Measurements from ENCODE around the gene MEDAG.
"Not testable (repeated sequence)": the region's sequence is repeated elsewhere in the genome, so short reads cannot be mapped to it uniquely, and the experiment has no call there.

MEDAG gene

GRCh38 chr13:30907121-30907861, 1.2 kb downstream of the MEDAG start:
- ATAC-seq (no peak), DNase-seq (no peak)

- no peak for DNase-seq
- no peak for ATAC-seq
Observed at GRCh38 chr13:30908416-30908980, 2.4 kb downstream of the MEDAG start.

- ATAC-seq (no peak), DNase-seq (no peak)
Observed at GRCh38 chr13:30910676-30911075, 4.6 kb downstream of the MEDAG start.

DNA sequence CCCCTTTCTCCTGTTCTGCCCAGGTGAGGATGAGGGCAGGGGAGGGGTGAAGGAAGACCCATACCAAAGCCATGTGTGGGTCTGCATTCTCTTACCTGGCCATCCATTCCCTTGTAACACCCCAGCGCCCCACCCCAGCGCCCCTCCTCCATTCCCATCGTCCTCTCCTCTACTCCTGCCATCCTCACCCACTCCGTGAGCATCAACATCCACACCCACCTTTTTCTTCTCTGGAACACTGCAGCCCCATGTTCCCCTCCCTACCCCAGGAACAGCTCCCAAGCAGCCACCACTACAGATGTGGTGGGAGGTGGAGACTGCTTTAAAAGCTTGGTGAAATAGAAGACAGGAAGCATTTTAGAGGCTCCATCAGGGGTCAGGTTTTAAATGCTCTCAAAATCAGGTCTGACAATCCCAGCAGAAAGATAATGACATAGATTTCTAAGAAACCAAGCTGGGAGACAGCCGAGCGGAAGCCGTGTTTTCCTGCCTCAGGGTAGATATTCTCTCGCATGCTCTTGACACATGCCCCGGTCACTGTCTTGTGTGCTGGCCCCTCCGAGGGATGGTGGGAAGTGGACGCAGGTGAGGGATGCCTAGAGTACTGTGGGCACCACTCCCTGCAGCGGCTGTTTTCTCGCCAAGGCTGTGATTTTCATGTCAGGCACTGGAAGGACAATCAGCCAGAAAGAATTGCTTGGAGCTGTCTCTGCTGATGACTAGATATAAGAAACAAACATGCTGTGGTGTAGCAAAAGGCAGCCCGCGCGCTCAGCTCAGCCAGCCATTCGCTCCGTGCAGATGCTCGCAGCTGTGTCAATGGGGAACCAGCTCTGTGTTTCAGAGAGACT, 9.8 kb downstream of the MEDAG start:
- DNase-seq: no peak
- no peak for ATAC-seq

GRCh38 chr13:30916991-30917390, 10.9 kb downstream of the MEDAG start:
- ATAC-seq (no peak), DNase-seq (no peak)

DNA sequence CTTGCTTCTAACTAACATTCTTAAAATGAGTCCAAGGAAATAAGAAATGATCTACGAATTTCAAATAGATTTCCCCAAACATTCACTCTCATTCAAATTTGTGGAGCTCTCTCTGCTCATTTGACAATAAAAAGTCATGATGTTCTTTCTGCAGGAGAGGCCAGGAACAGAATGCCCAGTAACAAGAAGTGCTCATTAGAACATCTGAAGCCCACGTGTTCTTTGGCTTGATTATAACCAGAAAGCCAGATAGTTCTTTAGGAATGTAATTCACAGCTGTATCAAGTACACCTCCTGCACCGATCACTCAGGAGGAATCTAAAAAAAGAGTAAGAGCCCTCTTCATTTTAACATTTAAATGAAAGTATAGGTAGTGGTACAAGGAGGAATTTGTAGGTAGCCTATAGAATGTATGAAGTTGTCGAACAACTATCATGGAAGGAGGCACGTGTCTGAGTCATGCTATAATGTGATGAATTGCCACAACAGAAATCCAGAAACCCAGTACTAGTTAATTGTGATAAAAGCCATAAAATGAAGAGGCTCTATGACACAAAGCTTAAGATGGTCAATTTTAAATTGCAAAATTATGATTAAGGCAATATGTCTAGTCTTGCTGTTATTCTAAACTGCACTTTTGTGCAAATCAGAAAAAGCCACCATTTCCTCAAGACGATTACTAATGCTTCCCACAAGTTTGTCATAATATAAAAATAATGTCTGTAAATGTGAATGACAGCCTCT, 12.8 kb downstream of the MEDAG start:
- ATAC-seq: no peak
- no peak for DNase-seq

- DNase-seq (no peak), ATAC-seq (no peak)
Observed at GRCh38 chr13:30920162-30920909, 14.3 kb downstream of the MEDAG start.

DNA sequence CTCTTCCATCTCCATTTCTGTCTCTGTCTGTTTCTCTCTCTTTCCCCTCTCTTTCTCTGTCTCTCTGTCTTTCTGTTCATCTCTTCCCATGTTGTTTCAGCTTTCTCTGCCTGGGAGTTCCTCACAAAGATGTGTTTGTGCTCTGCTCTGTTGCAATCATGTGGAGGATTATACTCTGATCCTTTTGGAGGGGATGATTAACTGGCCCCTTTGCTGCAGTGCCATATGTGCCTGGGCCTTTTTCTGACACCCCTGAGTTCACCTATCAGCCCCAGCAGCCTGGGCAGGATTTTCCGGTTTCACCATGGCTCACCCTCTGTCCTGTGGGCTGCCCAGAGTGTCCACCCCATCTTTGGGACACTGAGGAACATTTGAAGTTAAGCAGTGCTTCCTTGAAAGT, 17.3 kb downstream of the MEDAG start:
- ATAC-seq (no peak), DNase-seq (no peak)

- ATAC-seq (no peak), DNase-seq (no peak)
Observed at GRCh38 chr13:30924721-30925120, 18.6 kb downstream of the MEDAG start.

DNA sequence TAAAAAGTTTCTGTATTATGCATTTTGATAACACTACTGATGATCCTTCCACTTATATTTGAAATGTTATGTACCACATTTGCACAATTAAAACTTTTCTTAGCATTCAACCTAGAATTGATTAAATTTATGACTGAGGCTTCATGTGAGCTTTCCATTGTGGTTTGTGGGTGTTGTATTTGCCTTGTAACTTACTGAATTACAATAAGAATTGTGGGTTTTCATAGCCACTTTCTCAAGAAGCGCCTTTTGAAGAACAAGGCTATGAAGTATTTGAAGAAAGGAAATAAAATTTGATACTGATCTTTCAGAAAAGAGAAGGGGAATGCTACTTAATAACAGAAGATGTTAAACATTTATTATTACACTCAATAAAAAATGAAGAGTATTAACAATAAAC, 19.4 kb downstream of the MEDAG start:
- ATAC-seq (peak; percentile 66), DNase-seq (no peak)

DNA sequence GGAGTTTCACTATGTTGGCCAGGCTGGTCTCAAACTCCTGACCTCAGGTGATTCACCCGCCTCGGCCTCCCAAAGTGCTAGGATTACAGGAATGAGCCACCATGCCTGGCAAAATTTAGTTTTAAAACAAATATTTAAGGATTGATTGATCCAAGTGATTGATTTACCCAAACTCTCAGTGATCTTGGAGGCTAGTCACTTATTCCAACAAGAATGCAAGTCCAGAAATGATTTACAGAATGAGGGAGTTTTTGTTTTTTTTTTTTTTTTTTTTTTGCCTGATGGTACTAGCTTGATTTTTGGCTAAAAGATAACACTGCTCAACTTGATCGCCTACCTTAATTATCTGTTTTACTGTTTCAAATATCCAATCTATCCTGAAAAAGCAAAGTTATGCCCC, 20.7 kb downstream of the MEDAG start:
- ATAC-seq (no peak), DNase-seq (no peak)

DNA sequence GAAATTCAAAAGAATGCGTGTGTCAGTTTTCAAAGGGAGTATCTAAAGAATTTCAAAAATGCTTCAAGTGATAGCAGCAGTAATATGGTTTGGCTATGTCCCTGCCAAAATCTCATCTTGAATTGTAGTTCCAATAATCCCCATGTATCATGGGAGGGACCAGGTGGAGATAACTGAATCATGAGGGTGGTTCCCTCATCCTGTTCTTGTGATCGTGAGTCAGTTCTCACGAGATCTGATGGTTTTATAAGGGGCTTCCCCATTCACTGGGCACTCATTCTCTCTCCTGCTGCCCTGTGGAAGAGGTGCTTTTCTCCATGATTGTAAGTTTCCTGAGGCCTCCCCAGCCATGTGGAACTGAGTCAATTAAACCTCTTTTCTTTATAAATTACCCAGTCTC, 21.1 kb downstream of the MEDAG start:
- DNase-seq: not testable (repeated sequence)

DNA sequence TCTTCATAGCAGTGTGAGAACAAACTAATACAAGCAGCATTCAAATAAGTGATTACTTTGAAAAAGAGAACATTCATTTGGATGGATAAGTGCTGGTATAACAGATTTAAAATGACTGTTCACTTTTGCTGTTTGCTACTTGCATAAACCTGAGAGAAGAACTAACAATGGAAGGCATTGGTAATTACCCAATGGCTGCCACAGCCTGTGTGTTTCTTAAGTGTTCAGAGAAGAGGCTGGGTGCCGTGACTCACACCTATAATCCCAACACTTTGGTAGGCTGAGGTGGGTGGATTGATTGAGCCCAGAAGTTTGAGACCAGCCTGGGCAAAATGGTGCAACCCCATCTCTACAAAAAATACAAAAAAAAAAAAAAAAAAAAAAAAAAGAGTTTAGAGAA, 21.5 kb downstream of the MEDAG start:
- DNase-seq: no peak
- ATAC-seq: peak; percentile 48

More for the DNA sequence above, 21.1 kb downstream of the MEDAG start:
- ATAC-seq: peak; percentile 44

DNA sequence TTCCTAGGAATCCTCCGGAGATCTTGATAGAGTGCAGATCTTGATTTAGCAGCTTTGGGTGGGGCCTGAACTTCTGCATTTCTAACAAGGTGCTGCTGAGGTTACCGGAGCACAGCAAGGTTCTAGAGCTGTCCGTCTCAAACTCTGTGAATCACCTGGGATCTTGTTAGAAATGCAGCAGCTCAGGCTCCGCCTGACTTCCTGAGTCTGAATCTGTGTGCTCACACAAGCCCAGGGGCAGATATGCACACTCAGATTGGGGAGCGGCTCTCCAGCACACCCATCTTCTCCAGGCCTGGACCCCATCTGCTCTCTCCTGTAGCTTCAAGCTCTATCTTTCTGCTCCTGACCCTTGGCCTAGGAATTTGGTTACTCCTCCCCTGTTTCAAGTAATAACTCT, 22.9 kb downstream of the MEDAG start:
- ATAC-seq (no peak), DNase-seq (no peak)

GRCh38 chr13:30932481-30933353, 26.6 kb downstream of the MEDAG start, which contains the start of gene TEX26:
Gene TEX26, plus strand, starts transcription at chr13:30932656. Its CDS starts 60 bp downstream, at chr13:30932716.
- DNase-seq (no peak), ATAC-seq (no peak)

- DNase-seq (no peak), ATAC-seq (no peak)
Observed at GRCh38 chr13:30933354-30933670, 27.2 kb downstream of the MEDAG start.

DNA sequence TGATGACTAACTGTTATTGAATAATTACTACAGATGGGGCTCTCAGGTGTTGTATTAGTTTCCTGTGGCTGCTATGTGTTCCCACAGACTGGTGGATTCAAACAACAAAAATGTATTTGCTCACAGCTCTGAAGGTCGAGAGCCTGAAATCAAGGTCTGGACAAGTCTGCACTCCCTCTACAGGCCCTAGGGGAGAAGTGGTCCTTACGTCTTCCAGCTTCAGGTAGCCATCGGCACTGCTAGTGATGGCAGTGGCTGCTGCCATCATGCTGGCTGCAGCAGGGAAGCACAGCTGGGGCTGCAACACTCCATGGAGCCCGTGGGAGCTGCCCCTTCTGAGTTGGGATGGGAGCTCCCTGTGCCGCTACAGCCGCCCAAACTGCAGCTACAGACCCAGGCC, 28.3 kb downstream of the MEDAG start:
- ATAC-seq: no peak
- DNase-seq: no peak

GRCh38 chr13:30934803-30935202, 28.7 kb downstream of the MEDAG start:
- DNase-seq (no peak), ATAC-seq (no peak)

DNA sequence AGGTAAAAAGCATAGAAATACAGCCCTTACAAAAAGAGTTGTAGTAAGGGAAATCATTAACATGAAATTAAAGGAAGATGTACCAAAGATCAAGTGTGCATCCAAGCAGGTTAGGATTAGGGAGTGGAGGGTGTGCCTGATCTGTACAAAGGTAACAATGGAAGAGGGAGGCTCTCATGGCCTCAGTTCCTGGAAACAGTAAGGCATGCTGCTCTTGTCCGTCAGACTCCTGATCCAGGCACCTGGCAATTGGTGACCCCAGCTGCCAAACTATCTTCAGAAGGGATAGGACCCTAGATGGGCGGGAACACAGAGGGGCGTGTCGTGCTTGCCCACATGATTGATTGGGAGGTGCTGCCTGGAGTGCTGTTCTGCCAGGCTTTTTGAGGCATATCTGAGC, 30.9 kb downstream of the MEDAG start:
- no peak for DNase-seq
- ATAC-seq: no peak

DNA sequence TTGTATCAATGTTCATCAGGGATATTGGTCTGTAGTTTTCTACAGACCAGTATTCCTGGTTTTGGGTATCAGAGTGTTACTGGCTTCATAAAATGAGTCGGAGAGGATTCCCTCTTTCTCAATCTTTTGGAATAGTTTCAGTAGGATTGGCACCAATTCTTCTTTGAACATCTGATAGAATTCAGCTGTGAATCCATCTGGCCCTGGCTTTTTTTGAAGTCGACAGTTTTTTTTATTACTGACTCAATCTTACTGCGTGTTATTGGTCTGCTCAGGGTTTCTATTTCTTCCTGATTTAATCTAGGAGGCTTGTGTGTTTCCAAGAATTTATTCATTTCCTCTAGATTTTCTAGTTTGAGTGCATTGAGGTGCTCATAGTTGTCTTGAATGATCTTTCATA, 37.8 kb downstream of the MEDAG start:
- ATAC-seq: no peak

More for the DNA sequence above, 37.8 kb downstream of the MEDAG start:
- no peak for DNase-seq

All from stimulated activated naive CD8-positive, alpha-beta T cell treated with anti-CD3 and anti-CD28 coated beads, Interleukin-15, Interleukin-2, amounts not matched to agents 100 U/mL and 50 U/mL, for 24 hours (primary cell).